Naive thymus-derived CD4-positive, alpha-beta T cell (primary cell): ENCODE results near the gene PRKCB. TPM values are rescaled to one million over a fixed set of nuclear protein-coding genes. Genes with fewer than 3 reads are reported as not detected.

Experiments used
- ATAC-seq: fragments of 150-1000 bp; cut with Tn5 transposase; 2 replicates; pipeline ENCODE4 v1.10.0; 2021; ENCODE audit warnings: mild to moderate bottlenecking, moderate library complexity
- CTCF ChIA-PET: fragments of 350-600 bp; sonication (Branson Sonifier 250); formaldehyde crosslinking; loops from one replicate; lab custom pipeline; 2021; ENCODE audit warnings: antibody characterized with exemption; lab: Charles Lee
- POLR2A ChIA-PET: fragments of 350-600 bp; sonication (Branson Sonifier 250); formaldehyde crosslinking; loops from one replicate; lab custom pipeline; 2021; ENCODE audit warnings: antibody characterized with exemption, inconsistent platforms; lab: Charles Lee
- DNase-seq, 9 donors: peaks; one replicate each; pipeline versions ENCODE4 v3.0.0 to v3.0.0-alpha.2; 2020 to 2022; ENCODE audit warnings: mixed read lengths in 1 of 9
- H3K27ac ChIP-seq: one replicate; pipeline ENCODE4 v1.7.0; 2013; ENCODE audit warnings: mild to moderate bottlenecking, low read depth, low read length, moderate library complexity
- H3K27me3 ChIP-seq, 2 donors: one replicate each; pipeline ENCODE4 v1.7.0; 2013; ENCODE audit warnings: low read length in 2 of 2, mild to moderate bottlenecking in 2 of 2, moderate library complexity in 2 of 2; ENCODE audit not compliant: control insufficient read depth in 2 of 2, insufficient read depth in 2 of 2
- H3K36me3 ChIP-seq, 3 experiments: 1 replicate in 2 of 3; 2 replicates in 1 of 3; pipeline ENCODE4 v1.7.0; 2013; ENCODE audit warnings: low read length in 3 of 3, mild to moderate bottlenecking in 3 of 3, moderate library complexity in 1 of 3; ENCODE audit not compliant: insufficient read depth in 3 of 3, control insufficient read depth in 2 of 3
- H3K4me1 ChIP-seq, 2 donors: one replicate each; pipeline ENCODE4 v1.7.0; 2013; ENCODE audit warnings: low read length in 2 of 2, mild to moderate bottlenecking in 2 of 2, moderate library complexity in 1 of 2; ENCODE audit not compliant: control insufficient read depth in 2 of 2, insufficient read depth in 2 of 2
- H3K4me3 ChIP-seq: 2 replicates; pipeline ENCODE4 v1.7.0; 2013; ENCODE audit warnings: mild to moderate bottlenecking, low read length
- H3K9me3 ChIP-seq, 3 experiments: 1 replicate in 2 of 3; 2 replicates in 1 of 3; pipeline ENCODE4 v1.7.0; 2013; ENCODE audit warnings: low read length in 3 of 3; ENCODE audit not compliant: control insufficient read depth in 2 of 3
- H3K27ac Mint-ChIP-seq, 9 donors: one replicate each; pipeline ENCODE4 v1.8.0; 2020 to 2022; ENCODE audit warnings: mixed read lengths in 9 of 9, mild to moderate bottlenecking in 8 of 9, moderate library complexity in 5 of 9, inconsistent platforms in 2 of 9
- H3K27me3 Mint-ChIP-seq, 5 donors: one replicate each; pipeline ENCODE4 v1.8.0; 2021 to 2022; ENCODE audit warnings: mixed read lengths in 5 of 5, mild to moderate bottlenecking in 1 of 5
- H3K36me3 Mint-ChIP-seq, 5 donors: one replicate each; pipeline ENCODE4 v1.8.0; 2020 to 2022; ENCODE audit warnings: mixed read lengths in 5 of 5, mild to moderate bottlenecking in 3 of 5, inconsistent platforms in 1 of 5
- H3K4me1 Mint-ChIP-seq, 7 donors: one replicate each; pipeline ENCODE4 v1.8.0; 2020 to 2022; ENCODE audit warnings: mixed read lengths in 7 of 7, mild to moderate bottlenecking in 3 of 7, inconsistent platforms in 1 of 7
- H3K4me3 Mint-ChIP-seq, 10 donors: one replicate each; pipeline ENCODE4 v1.8.0; 2020 to 2022; ENCODE audit warnings: mild to moderate bottlenecking in 10 of 10, mixed read lengths in 10 of 10, moderate library complexity in 6 of 10, inconsistent platforms in 2 of 10
- H3K9me3 Mint-ChIP-seq, 11 donors: one replicate each; pipeline ENCODE4 v1.8.0; 2020 to 2022; ENCODE audit warnings: mixed read lengths in 11 of 11, mild to moderate bottlenecking in 4 of 11, inconsistent platforms in 1 of 11, moderate library complexity in 1 of 11
- intact Hi-C, 2 donors: fragments of 100-400 bp; cut with micrococcal nuclease; formaldehyde crosslinking; loops; one replicate each; pipeline ENCODE4 v1.15.1; 2023
- polyA plus RNA-seq, 2 donors: library from polyadenylated mRNA; unstranded; fragments of 300-500 nt; fragmentation: Illumina TruSeq; gene quantifications; one replicate each; pipeline ENCODE4 v1.2.3, GENCODE V29; 2021
- total RNA-seq, 6 experiments: library from RNA in 5 of 6; stranded (reverse) in 5 of 6; gene quantifications; 1 replicate in 5 of 6; 2 replicates in 1 of 6; pipeline ENCODE4 v1.2.3 and lab custom pipeline; 2021 to 2026

PRKCB gene
- total and polyA plus RNA-seq, 7 experiments from 2014 or later: 32.4 to 180 (median 72.9) TPM

DNA sequence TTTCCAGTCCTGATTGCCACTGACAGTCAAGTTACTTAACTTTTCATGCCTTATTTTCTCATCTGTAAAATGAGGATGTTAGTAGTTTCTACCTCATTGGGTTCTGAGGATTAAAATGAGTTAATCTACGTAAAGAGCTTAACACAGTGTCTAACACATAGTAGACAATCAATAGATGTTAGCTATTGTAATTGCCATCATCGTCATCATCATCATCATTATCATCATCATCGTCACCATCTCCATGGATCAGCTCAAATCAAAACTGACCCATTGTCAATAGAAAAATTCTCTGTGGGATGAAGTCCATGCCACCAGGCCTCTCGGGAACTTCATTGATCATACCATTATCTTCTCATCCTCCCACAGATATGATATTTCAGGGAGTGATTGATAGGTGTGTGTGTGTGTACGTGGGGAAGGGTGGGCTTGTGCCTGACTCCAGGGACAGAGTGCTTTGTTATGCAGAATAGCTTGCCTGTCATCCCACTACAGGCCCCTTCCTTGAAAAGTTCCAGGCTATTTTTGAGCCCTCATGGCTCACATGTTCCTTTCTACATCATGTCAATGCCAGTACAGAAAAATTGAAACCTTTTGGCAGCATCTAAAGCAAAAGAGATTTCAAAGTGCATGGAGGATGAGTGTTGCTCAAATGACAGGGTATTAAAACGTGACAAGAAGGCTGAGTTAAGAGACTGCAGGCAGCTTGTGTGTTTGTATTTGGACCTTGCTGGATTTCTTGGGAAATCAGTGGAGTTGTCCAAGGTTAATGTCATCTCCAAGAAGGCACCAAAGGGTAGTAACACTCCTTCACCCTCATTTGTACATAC lies 133.9 kb downstream of the PRKCB start:
- H3K27ac ChIP-seq: no peak overlapping the region
- no peak overlapping the region for H3K27ac Mint-ChIP-seq
- DNase-seq: no peak
- CTCF ChIA-PET: interaction anchor here (0.8 to 1.3 kb wide), 3 partner anchors 41 to 166 kb away, joined by 3 to 5 read pairs (median 4); no protein-coding TSS in a partner anchor
- no peak overlapping the region for H3K4me3 Mint-ChIP-seq
- H3K9me3 ChIP-seq: no peaks in the 10 kb centered on the region
- H3K36me3 Mint-ChIP-seq: peaks cover 3 to 52% (median 17%) of the 10 kb centered on the region in 5 donors
- peaks cover 8 to 11% of the 10 kb centered on the region in 2 donors for H3K4me1 ChIP-seq
- H3K36me3 ChIP-seq: peaks cover 0 to 3% (median 0%) of the 10 kb centered on the region in 3 experiments
- peaks cover 25 to 62% (median 48%) of the 10 kb centered on the region in 7 donors for H3K4me1 Mint-ChIP-seq
- intact Hi-C loops: no loop called here
- POLR2A ChIA-PET: no interaction called here
- no peaks in the 10 kb centered on the region for H3K27me3 Mint-ChIP-seq
- no peak for ATAC-seq
- H3K27me3 ChIP-seq: no peaks in the 10 kb centered on the region
- H3K9me3 Mint-ChIP-seq: no peaks in the 10 kb centered on the region
- no peak overlapping the region for H3K4me3 ChIP-seq

DNA sequence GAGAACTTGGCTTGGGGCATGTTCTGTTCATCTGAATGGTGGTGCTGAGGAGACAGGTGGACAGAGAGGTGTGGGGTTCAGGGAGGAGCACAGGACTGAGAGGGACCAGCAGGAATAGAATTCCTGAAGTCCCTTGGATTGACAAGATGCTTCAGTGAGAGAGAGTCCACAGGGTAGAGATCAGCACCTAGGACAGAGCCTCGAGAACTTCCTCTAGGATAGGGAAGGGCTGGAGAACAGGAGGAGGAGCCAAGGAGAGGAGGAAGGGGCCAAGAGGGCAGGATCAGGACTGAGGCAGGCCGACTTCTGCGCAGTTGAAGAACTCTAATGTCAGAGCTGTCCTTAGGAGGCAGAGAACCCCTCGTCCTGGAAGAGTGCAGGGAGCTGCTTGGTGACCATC lies 138.4 kb downstream of the PRKCB start:
- intact Hi-C loops: no loop called here
- H3K27me3 Mint-ChIP-seq: no peaks in the 10 kb centered on the region
- Histone ChIP-seq H3K36me3 (no peaks in the 10 kb centered on the region), H3K9me3 (no peaks in the 10 kb centered on the region), H3K4me1 (peaks cover 0 to 10% of the 10 kb centered on the region in 2 donors), H3K4me3 (no peak overlapping the region), H3K27ac (no peak overlapping the region), H3K27me3 (no peaks in the 10 kb centered on the region)
- no peaks in the 10 kb centered on the region for H3K9me3 Mint-ChIP-seq
- no peak for ATAC-seq
- H3K4me1 Mint-ChIP-seq: peaks cover 20 to 62% (median 45%) of the 10 kb centered on the region in 7 donors
- POLR2A ChIA-PET: interaction anchor here (1.3 kb wide), 1 partner anchor 25 kb away, joined by 3 read pairs; no protein-coding TSS in a partner anchor
- peaks cover 0 to 45% (median 3%) of the 10 kb centered on the region in 5 donors for H3K36me3 Mint-ChIP-seq
- DNase-seq: no peak
- H3K27ac Mint-ChIP-seq: peak overlapping the region in 2 of 9 donors; percentile 42 to 67
- peak overlapping the region in 1 of 10 donors; percentile 43 for H3K4me3 Mint-ChIP-seq
- CTCF ChIA-PET: no interaction called here

DNA sequence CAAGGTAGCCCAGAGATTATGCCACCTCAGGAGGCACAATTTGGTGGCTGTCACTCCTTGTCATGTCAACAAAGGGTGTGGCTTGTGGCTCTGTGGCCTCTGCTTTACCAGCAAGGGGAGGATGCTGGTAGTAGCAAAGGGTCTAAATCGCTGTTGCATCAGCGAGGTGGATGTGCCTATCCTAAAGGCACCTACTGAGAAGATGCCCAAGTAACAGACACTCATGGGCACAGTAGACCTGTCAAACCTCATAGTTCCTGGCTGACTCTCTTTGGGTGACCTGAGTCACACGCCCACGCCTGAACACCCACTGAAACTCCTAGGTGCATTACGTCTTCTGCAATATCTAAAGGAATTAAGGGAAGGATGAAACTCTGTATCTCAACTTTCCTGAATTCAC lies 139.5 kb downstream of the PRKCB start:
- intact Hi-C loops: no loop called here
- CTCF ChIA-PET: no interaction called here
- H3K4me1 Mint-ChIP-seq: peaks cover 20 to 62% (median 46%) of the 10 kb centered on the region in 7 donors

DNA sequence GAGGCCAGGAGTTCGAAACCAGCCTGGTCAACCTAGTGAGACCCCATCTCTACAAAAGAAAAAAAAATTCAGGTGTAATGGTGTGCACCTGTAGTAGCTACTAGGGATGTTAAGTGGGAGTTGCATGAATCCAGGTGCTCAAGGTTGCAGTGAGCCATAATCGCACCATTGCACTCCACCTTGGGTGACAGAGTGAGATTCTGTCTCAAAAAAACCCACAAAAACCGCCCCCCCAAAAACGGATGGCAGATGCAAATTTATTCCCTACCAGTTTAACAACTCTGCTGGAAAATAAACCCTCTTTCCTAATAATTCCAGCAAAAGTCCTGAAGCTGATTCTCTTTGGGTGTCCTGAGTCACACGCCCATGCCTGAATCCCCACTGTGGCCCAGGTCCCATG lies 140.3 kb downstream of the PRKCB start:
- intact Hi-C loops: no loop called here
- H3K27me3 Mint-ChIP-seq: no peaks in the 10 kb centered on the region
- ChIA-PET POLR2A (interaction anchor here (1.1 to 1.5 kb wide), 2 partner anchors 16 to 18 kb away, joined by 3 read pairs; no protein-coding TSS in a partner anchor), CTCF (no interaction called here)
- DNase-seq (no peak), ATAC-seq (no peak)
- no peak overlapping the region for H3K27ac Mint-ChIP-seq
- Histone ChIP-seq H3K4me1 (peaks cover 0 to 10% of the 10 kb centered on the region in 2 donors), H3K27me3 (no peaks in the 10 kb centered on the region), H3K9me3 (no peaks in the 10 kb centered on the region), H3K4me3 (no peak overlapping the region), H3K27ac (no peak overlapping the region), H3K36me3 (no peaks in the 10 kb centered on the region)
- peaks cover 0 to 36% (median 0%) of the 10 kb centered on the region in 5 donors for H3K36me3 Mint-ChIP-seq
- no peaks in the 10 kb centered on the region for H3K9me3 Mint-ChIP-seq
- peaks cover 20 to 70% (median 46%) of the 10 kb centered on the region in 7 donors for H3K4me1 Mint-ChIP-seq
- H3K4me3 Mint-ChIP-seq: no peak overlapping the region

More for the DNA sequence above, 139.5 kb downstream of the PRKCB start:
- Histone ChIP-seq H3K27ac (no peak overlapping the region), H3K27me3 (no peaks in the 10 kb centered on the region), H3K4me1 (peaks cover 0 to 10% of the 10 kb centered on the region in 2 donors), H3K4me3 (no peak overlapping the region), H3K36me3 (no peaks in the 10 kb centered on the region), H3K9me3 (no peaks in the 10 kb centered on the region)
- no peaks in the 10 kb centered on the region for H3K27me3 Mint-ChIP-seq
- ATAC-seq: no peak
- POLR2A ChIA-PET: interaction anchor here (0.8 to 1.3 kb wide), 2 partner anchors 26 to 30 kb away, joined by 3 read pairs; no protein-coding TSS in a partner anchor
- no peak overlapping the region for H3K4me3 Mint-ChIP-seq
- no peaks in the 10 kb centered on the region for H3K9me3 Mint-ChIP-seq
- peaks cover 0 to 36% (median 0%) of the 10 kb centered on the region in 5 donors for H3K36me3 Mint-ChIP-seq
- DNase-seq: no peak
- no peak overlapping the region for H3K27ac Mint-ChIP-seq

DNA sequence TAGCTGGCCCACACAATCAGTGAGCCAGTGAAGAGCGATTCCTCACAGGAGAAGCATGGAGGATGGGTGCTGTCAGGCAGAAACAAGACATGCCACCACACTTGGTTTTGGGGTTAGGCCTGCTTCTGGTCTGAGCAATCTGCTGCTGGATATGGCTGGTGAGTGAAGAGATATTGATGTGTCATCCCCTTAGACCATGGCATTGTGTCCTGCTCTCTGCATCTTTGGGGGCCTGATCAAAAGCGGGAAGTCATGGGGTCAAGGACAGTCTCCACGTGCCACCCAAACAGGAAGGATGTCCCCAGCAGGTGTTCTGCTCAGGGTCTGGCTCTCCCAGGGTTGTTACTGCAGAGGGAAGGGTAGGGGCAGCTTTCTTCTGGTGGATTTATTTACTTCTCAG lies 140.7 kb downstream of the PRKCB start:
- Histone ChIP-seq H3K27me3 (no peaks in the 10 kb centered on the region), H3K4me3 (no peak overlapping the region), H3K4me1 (peaks cover 0 to 10% of the 10 kb centered on the region in 2 donors), H3K36me3 (no peaks in the 10 kb centered on the region), H3K27ac (no peak overlapping the region), H3K9me3 (no peaks in the 10 kb centered on the region)
- Mint-ChIP-seq H3K4me1 (peaks cover 20 to 69% (median 46%) of the 10 kb centered on the region in 7 donors), H3K36me3 (peaks cover 0 to 32% (median 0%) of the 10 kb centered on the region in 5 donors), H3K27ac (peak overlapping the region in 3 of 9 donors; percentile 6 to 64 (median 26)), H3K27me3 (no peaks in the 10 kb centered on the region), H3K4me3 (no peak overlapping the region), H3K9me3 (no peaks in the 10 kb centered on the region)
- peak; percentile 12 for ATAC-seq
- ChIA-PET POLR2A (interaction anchor here (1.1 to 1.5 kb wide), 2 partner anchors 16 to 19 kb away, joined by 3 read pairs; no protein-coding TSS in a partner anchor), CTCF (no interaction called here)
- intact Hi-C loops: no loop called here
- DNase-seq: no peak

DNA sequence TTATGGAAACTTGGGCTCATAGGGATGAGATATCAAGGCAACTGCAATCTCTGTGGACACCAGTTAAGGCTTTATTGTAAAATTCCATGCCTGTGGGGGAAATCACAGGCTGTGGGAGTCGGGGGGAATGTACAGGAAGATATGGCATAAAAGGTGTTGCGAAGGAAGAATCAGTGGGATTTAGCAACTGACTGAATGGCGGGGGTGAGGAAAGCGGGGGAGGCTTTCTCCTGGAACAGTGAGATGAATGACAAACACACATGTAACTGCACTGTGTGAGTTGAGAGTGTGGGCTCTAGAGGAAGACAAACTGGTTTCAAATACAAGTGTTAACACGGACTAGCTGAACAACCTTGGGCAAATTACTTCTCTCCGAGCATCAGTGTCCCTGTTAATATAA lies 143.7 kb downstream of the PRKCB start:
- Histone ChIP-seq H3K27me3 (no peaks in the 10 kb centered on the region), H3K4me1 (peaks cover 0 to 10% of the 10 kb centered on the region in 2 donors), H3K9me3 (no peaks in the 10 kb centered on the region), H3K4me3 (no peak overlapping the region), H3K36me3 (no peaks in the 10 kb centered on the region), H3K27ac (no peak overlapping the region)
- DNase-seq (no peak), ATAC-seq (no peak)
- Mint-ChIP-seq H3K4me3 (no peak overlapping the region), H3K9me3 (no peaks in the 10 kb centered on the region), H3K36me3 (peaks cover 0 to 25% (median 8%) of the 10 kb centered on the region in 5 donors), H3K4me1 (peaks cover 18 to 57% (median 31%) of the 10 kb centered on the region in 7 donors), H3K27me3 (no peaks in the 10 kb centered on the region), H3K27ac (no peak overlapping the region)
- ChIA-PET POLR2A (no interaction called here), CTCF (no interaction called here)
- intact Hi-C loops: no loop called here
